ENCODE data around the gene CADM2.

DNA sequence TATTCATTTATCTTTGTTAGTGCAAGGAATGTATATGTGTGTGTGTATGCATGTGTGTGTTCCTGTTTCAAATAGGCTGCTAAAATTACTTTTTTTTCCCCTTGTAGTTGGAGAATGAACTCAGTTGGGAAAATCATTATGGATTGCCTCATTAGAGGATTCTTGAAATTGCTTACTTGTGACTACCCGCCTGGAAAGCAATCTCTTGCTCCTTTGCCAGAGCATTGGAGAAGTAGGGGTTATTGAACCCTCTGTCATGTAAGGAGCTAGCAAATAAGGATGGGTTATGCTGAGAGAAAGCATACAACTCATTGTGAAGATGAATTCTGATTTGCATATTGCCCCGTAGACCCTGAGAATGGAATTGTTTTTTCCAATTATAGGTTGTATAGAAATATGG lies 474.5 kb downstream of the CADM2 start:
- TF ChIP-seq POLR2A (IDR thresholded peaks at IDR 0.05; ENCODE audit: low read depth), result no peak
- no peak for TF ChIP-seq POLR2AphosphoS5 (IDR thresholded peaks at IDR 0.05)
- TF ChIP-seq CTCF (IDR thresholded peaks at IDR 0.05), result no peak
- TF ChIP-seq EP300 (IDR thresholded peaks at IDR 0.05), result no peak
